ENCODE data around the gene LONRF2. TPM values are rescaled to one million over a fixed set of nuclear protein-coding genes. Genes with fewer than 3 reads are reported as not detected.
A peak's percentile ranks its signal among the peaks of the same experiment; 100 is the strongest.

The LONRF2 gene
- total RNA-seq, 1 experiment from 2014 or later = 2.7 TPM

DNA sequence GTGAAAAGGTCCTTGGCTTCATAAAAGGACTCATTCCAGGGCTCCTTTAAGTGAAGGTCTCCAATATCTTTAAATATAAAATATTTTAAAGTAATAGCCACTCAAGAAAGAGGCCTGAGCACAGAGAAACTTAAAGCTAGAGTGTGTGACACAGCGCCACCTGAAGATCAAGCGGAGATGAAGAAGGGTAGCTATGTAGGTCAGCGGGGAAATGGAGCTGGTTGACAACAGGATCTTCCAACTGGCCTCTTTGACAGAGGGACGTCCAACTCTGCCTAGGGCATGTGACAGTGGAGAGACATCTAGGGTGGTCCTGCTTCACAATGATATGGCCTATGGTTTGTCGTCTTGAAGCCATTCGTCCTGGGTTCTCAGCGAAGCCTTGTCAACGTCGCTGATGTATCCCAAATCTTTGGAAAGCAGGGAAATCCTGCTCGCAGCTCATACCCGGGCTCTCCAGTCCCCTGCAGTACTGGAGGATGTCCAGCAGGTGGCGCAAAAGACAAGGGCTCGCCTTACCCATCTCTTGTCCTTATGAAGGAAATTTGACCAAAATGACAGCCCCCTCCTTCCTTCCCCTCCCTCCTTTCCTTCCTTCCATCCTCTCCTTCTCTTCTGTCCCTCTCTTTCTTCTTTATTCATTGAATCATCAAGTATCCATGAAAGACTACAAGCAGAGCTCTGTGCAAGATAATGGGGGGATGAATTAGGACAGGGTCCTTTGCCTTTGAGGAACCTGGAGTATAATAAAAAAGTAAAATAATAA is 59.6 kb downstream of the LONRF2 start:
- no peak overlapping the region for H3K18ac ChIP-seq (ENCODE audit: insufficient read length, low read depth, low read length)

More for the DNA sequence above, 59.6 kb downstream of the LONRF2 start:
- H3K23ac ChIP-seq (ENCODE audit: insufficient read length, low read depth, low read length) = no peak overlapping the region
- no peak overlapping the region for H3K27ac ChIP-seq (ENCODE audit: insufficient read length, low read depth, low read length)
- H2BK20ac ChIP-seq (ENCODE audit: low read depth, low read length, poor library complexity, severe bottlenecking) = no peak overlapping the region
- Mint-ChIP-seq H3K4me3 (peak overlapping the region; percentile 40 to 52; a peak in 4 of 5 replicates), H3K27ac (no peak overlapping the region), H3K4me1 (peaks cover 14% of the 10 kb centered on the region in 2 experiments), H3K36me3 (ENCODE audit: insufficient read depth in 1 of 3, low read depth in 3 of 3) (no peaks in the 10 kb centered on the region), H3K9me3 (no peaks in the 10 kb centered on the region), H3K27me3 (ENCODE audit: low read depth) (0 out of 2 replicates have a peak, but pooled peaks cover 2% of the 10 kb centered on the region)
- peak; percentile 82 for DNase-seq
- H4K5ac ChIP-seq (ENCODE audit: insufficient read length, low read depth, low read length) = no peak overlapping the region
- no peak overlapping the region for H3K56ac ChIP-seq (ENCODE audit: insufficient read length, low read depth, low read length)
- no peak overlapping the region for H3K14ac ChIP-seq (ENCODE audit: insufficient read depth, low read length)
- TF ChIP-seq, protein P1, sequence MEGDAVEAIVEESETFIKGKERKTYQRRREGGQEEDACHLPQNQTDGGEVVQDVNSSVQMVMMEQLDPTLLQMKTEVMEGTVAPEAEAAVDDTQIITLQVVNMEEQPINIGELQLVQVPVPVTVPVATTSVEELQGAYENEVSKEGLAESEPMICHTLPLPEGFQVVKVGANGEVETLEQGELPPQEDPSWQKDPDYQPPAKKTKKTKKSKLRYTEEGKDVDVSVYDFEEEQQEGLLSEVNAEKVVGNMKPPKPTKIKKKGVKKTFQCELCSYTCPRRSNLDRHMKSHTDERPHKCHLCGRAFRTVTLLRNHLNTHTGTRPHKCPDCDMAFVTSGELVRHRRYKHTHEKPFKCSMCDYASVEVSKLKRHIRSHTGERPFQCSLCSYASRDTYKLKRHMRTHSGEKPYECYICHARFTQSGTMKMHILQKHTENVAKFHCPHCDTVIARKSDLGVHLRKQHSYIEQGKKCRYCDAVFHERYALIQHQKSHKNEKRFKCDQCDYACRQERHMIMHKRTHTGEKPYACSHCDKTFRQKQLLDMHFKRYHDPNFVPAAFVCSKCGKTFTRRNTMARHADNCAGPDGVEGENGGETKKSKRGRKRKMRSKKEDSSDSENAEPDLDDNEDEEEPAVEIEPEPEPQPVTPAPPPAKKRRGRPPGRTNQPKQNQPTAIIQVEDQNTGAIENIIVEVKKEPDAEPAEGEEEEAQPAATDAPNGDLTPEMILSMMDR (conservative IDR thresholded peaks at IDR 0.05) = peak; percentile 96; the same call in 2 of the 3 replicates
- no peak overlapping the region for H3T11ph ChIP-seq (ENCODE audit: low read length)
- no peaks in the 10 kb centered on the region for H3K27me3 ChIP-seq (ENCODE audit: insufficient read depth, low read length)
- no peak overlapping the region for H2BK15ac ChIP-seq (ENCODE audit: low read depth, low read length)
- H3K9me3 ChIP-seq (ENCODE audit: control insufficient read depth, low read depth, low read length) = no peaks in the 10 kb centered on the region
- H3K4me1 ChIP-seq (ENCODE audit: insufficient read depth, low read length) = no peaks in the 10 kb centered on the region
- H3K79me2 ChIP-seq (ENCODE audit: insufficient read depth, low read length) = no peaks in the 10 kb centered on the region
- H3K9ac ChIP-seq (ENCODE audit: extremely low read depth, insufficient read length, low read length) = no peak overlapping the region
- peak overlapping the region; percentile 71 for H3K4me2 ChIP-seq (ENCODE audit: insufficient read depth, insufficient read length, low read length)
- H2AK5ac ChIP-seq (ENCODE audit: insufficient read length, low read length) = no peak overlapping the region
- H2BK120ac ChIP-seq (ENCODE audit: low read depth, low read length, poor library complexity, severe bottlenecking) = no peak overlapping the region
- H3K23me2 ChIP-seq (ENCODE audit: insufficient read length, low read depth, low read length, poor library complexity, severe bottlenecking) = no peaks in the 10 kb centered on the region
- no peak overlapping the region for H2BK5ac ChIP-seq (ENCODE audit: insufficient read length, low read length)
- H4K20me1 ChIP-seq (ENCODE audit: control insufficient read depth, insufficient read depth, insufficient read length) = no peaks in the 10 kb centered on the region
- H3K4ac ChIP-seq (ENCODE audit: low read depth, low read length) = no peak overlapping the region
- H2BK12ac ChIP-seq (ENCODE audit: insufficient read length, low read depth, low read length) = no peak overlapping the region
- H3K79me1 ChIP-seq (ENCODE audit: insufficient read depth, low read depth, low read length, poor library complexity, severe bottlenecking) = no peaks in the 10 kb centered on the region
- peak overlapping the region; percentile 60 for H2AFZ ChIP-seq (ENCODE audit: low read length)
- no peak overlapping the region for H4K91ac ChIP-seq (ENCODE audit: insufficient read length, low read depth, low read length)
- H4K8ac ChIP-seq (replicated peaks; ENCODE audit: insufficient read length, low read depth, low read length) = no peak overlapping the region
- no CpG with 5 or more reads among the region's 13 CpGs for WGBS (ENCODE audit: extremely low coverage, insufficient read length, low lambda C conversion rate)

All from H9 (cell line).